GM19395 (cell line): Measurements from ENCODE around the gene MEIS2.

Source experiments
- ATAC-seq: cut with Tn5 transposase; IDR thresholded peaks from one replicate; pipeline ENCODE4 v1.9.1; 2021; ENCODE audit warnings: mild to moderate bottlenecking, moderate library complexity; ENCODE audit not compliant: unreplicated experiment

MEIS2 gene

DNA sequence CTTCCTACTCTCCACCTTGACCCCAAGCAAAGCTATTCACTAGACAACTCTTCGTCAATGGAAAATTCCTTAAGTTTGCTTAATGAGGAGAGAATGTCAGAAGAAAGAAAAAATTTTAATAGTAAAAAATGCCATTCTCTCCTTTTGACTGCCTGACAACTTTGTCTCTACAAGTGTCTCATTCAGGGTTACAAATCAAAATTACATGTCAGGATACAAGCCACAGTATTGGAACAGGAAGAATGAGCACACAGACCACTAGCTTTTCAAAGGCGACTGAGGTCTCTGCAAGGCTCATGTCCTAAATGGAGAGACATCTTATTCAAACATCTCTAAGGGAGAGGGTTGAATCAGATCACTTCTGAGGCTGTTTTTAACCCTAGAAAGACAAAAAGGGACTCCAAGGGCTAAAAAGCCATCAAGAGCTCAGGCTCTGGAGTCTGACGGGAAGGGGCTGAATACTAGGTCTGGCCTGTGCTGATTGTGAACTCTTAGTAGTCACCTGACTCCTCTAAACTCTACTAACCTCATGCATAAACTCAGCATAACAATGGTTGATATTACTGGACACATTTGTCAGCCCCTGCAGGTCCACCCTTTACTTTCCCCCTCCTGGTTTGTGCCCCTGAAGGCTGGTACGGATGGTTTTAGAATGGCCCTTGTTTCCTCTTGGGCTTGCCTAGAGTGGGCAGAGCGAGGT, 12.8 kb upstream of the MEIS2 start:
- no peak for ATAC-seq

DNA sequence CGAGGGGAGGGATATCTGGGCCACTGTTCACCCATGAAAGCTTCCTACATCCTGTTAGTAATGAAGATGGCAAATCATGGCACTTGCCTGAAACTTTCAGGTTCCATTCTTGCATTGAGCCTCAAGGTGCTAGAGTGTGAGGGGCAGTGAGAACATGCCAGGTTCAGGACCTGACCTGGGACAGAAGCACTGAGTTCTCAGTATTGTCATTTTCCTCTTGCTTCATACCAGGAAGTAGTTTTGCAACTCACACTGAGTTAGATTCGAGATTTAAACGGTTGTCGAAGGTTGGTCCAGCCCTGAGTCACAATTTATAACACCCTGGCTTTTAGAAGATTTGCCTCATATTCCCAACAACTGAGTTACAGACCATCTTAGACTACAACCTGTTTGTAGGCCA, 11.8 kb upstream of the MEIS2 start:
- ATAC-seq = no peak

DNA sequence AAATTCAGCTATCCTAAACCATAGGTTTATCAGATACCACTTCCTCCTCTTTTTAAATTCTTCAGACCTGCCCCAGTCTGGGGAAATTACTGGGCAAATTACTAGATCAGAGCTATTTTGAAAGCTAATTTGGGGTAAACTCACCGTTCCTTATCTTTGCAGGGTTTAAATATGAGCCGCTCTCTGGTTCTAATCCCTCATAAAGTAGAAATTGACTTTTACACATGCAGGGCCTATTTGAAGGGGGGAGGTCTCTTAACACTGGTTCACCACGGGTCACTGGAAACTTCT, 11.0 kb upstream of the MEIS2 start:
- ATAC-seq = no peak

DNA sequence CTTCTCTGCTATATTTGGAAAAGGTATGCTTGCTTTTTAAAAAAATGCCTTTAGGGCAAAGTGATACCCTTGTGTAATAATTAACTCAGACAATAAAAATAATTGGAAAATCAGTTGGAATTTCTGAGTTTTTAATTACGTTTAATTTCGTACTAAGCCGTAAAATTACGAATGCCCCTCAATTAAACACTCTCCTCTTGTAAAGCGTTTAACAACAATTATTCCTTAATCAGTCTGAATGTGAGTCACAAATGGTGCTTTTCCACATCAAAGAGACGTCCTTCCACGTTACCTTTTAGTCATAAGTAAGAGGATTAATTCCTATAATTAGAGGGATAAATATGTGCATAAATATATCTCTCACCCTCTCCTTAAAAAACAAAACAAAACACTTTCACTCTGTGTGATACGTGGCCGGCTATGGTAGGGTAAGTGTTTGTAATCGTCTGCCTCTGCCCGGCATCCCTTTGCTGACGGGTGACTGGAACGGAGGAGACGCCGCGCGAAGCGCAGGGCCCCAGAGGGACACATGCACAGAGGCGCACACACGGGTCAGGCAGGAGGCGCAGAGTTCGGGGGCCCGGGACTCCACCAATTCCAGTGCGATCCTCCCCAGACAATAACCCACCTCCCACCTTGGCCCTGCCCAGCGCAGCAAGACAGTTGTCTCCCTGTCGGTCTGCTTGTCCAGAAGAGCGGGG, 9.7 kb upstream of the MEIS2 start:
- ATAC-seq = no peak

DNA sequence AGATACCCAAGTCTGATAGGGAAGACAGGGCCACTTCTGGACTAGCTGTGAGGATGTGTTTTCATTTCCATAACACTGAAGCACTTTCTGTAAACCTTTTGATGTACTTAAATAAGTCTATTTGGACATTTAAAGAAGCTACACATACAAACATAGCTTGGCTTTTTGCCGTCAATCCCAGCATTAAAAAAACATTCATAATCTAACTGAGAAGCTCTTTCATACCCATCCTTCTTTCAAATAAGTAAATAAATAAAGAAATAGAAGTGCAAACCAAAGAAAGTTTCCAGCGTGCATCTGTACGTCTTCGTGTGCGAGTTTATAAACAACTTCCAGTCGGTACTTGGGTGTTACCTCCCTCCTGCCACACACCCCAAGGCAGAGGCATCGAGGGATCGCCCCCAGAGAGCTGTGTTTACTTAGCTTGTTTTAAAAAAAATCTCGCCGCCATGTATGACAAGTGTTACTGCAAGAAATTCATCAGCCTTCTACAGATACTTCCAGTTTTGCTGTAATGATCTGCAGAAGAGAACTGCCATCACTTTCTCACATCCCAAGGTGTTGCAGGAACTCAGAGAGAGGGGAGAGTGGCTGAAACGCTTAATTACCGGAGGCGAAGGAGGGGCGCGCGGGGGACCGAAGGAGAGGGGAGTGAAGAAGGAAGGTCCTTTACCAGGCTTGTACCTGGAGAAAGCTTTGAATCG, 9.0 kb upstream of the MEIS2 start:
- no peak for ATAC-seq

DNA sequence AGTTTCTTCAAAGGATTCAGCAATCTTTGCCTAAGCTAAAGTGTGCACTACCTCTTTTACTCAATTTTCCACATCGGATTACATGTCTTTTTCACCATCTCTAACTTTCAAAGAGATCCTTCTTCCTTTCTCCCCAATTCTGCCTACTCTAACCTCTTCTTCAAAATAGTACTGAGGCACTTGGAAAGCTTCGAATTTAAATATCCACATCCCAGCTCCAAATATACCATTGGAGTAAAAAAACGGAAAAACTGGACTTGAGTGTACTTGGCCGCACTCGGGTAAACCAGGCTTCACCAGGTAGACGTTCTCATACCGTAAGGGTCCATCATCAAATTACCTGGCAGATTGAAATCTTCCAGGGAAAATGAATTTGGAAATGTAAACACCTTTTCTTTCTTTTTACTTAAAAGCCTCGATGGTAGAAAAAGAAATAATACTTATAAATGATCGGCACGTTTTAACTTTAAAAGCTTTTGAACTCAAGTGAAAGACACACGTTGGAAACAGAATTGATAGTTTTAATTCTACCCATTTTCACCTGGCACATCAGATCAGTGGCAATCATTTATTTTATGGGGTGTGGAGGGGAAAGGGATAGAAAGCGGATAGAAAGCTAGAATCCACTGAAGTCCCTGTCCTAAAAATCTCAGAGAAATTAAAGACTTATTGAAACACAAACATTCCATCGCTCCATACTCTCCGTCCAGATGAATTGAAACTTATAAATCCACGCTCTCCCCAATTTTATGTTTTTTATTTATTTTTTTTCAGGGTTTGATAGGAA, 8.2 kb upstream of the MEIS2 start:
- no peak for ATAC-seq

DNA sequence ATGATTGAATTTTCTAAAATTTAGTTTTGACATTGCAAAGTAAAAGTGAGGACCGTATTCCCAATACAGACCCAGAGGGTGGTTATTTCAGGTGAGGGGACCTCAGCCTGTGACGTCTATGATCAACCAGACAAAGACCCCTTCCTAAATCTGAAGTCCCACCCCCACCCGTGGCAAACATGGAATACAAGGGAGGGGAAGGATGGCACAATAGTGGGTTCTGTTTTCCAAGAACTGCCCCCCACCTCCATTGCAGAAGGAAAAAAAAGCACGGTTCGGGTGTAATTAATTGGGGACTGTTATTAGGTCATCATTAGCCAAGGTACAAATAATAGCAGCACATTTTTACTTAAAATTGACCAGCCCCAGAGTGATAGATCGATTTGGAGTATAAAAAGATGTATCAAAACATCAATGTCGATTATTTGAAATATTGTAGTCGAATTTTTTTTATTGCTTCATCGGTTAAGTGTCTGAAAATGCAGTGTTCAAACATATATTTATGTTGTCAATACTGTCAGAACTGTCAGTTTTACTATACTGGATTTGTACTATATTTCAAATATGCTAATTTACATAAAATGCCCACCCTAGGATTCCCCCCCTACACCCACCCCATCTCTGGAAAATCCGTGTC, 7.5 kb upstream of the MEIS2 start:
- ATAC-seq = no peak

DNA sequence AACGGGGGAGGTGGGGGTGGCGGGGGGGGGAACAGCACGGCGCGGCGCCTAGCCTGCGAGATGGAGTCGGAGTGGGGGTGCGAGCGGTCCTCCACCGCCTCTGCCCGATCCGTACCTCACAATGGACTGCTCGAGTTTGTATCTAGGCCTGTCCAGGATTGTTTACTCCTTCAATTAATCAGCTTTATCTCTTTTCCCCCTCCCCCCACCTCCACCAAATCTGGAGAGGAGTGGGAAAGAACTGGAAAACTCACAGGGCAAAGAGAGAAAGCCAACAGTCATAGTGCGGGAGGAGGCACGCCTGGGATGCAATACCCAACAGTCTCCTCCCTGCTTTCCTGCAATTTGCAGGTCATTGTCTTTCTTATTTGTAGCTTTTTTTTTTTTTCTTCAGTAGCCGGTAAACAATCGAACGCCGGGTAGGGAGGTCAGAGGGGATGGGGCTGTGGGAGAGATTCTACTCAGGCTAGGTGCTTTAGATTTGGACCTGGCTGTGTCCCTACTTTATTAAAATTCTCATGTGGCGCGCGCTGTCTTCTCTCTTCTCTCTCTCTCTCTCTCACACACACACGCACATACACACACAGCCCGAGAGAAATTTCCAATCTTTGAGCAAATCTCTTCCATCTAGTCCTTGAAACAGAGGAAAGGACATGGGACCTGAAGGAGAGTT, 6.9 kb upstream of the MEIS2 start:
- no peak for ATAC-seq

DNA sequence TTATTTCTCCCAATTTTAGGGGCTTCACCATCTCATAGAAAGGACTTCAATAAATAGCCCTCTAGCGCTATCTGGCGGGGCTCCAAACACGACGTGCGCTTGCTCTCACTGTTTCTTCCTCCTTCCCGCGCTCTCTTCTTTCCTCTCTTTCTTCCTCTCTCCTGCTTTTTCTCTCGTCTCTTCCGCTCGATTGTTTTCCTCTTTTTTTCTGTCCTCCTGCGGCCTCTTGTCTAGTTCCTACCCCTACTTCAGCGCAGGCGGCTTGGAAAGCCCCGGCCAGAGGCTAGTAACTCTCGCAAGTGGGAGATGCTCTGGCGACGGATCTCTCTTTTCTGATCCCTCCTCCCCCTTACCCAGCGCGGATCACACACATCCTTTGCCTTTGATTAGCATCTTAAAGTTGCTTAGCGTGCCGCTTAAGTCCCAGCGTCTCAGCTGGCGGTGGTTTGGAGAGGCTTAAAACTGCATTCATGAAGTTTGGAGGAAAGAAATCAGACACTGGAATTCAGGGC, 6.2 kb upstream of the MEIS2 start:
- ATAC-seq = no peak

DNA sequence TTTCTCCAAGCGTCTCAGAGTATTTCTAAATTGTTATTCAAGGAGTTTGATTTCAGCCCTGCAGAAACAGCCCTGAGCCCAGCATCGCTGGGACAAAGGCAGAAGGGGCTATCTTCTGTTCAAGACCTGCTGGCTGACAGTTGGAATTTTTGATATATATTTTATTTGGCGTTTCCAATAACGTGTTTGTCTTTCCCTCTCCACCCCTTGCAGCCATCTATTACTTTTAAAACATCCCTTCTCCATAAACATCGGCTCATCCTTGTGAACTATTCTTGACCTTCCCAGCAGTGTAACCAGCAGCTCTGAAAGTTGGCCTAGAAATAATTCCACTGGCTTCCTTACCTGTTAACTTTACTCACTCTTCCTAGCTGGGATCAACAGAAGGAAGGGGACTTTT, 5.5 kb upstream of the MEIS2 start:
- ATAC-seq = no peak

DNA sequence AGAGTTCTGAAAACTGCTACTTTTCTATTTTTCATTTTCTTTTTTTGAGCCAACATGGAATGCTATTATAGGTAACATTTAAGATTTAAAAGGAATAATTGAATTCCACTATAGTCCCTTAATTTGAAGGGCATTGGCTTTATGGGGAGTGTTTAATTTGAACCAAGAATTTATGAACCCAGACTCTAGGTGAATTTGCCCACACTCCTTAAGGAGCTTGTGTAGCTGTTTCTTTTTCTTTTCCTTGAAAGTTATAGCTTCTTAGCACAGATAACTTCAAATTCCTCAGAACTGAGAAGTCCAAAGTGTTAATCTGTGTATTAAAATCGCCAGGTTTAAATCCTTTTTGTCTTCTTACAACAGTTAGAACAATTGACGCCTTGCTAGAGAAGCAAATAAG, 4.7 kb upstream of the MEIS2 start:
- ATAC-seq = no peak

DNA sequence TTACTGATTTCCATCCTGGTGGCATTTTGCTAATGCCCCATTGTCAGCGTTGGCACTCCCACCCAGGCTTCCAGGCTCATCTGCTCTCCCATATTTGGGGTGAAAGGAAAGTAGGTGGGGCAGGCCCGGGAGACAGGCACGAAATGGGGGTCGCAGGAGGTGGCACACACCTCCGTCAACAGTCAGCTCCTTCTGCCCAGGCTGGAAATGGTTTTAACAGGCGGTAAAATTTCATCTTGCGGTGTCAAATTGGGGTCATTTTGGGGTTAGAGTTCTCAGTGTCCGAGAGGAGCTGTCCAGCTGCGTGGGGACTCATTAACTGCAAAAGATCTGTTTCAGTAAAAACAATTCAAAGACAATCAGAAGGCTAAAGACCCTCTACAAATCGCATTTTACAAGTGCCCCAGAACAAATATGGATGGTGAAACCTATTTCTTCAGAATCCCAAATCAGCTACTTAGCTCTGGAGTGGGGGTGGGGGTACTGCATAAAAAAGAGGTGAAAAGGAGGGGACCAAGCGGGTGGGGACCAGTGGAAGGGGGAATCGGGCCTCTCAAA, 4.2 kb upstream of the MEIS2 start:
- ATAC-seq = no peak

DNA sequence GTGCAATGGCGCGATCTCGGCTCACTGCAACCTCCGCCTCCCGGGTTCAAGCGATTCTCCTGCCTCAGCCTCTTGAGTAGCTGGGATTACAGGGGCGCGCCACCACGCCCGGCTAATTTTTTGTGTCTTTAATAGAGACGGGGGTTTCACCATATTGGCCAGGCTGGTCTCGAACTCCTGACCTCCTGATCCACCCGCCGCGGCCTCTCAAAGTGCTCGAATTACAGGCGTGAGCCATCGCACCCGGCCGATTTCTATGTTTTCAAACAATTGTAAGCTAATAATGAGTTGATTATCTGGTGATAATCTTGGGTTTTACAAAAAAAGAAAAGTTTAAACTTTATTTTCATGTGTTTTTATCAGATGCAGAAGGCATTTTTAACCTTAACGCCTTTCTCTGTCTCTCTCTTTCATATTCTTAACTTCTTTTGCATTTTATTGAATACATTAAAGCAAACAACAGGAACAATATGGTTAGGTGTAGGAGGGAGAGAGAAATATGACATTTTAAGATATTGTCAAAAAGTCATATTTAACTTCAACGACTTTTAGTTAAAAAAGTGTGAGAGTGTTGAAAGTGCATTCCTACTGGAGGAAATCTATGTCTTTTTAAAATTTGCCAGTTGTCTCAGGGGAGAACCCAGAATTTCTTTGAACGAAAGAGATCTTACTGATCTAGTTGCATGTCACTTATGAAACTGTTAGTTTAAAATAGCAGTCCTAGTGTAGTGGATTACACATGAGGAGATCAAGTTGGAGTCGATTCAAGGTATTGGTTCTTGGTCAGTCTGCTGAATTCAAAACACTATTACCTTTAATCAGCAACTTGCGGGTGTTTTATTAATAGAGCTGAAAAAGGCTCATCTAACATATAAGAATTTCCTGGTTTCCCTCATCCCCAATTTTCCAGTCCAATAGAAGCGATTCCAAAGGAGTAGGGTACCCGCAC, 3.4 kb upstream of the MEIS2 start:
- ATAC-seq = no peak

DNA sequence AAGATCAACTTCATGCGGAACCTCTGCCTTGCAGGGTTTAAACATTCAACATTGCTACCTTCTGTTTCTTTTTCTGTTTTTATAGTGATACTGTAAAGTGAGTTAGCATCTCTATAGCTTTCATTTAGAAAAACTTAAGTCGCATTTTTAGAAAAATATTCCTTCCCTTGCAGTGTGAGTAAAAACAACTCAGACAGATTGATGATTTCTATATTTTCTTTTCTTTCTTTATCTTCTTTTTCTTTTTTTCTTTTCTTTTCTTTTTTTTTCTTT, 2.8 kb upstream of the MEIS2 start:
- no peak for ATAC-seq

DNA sequence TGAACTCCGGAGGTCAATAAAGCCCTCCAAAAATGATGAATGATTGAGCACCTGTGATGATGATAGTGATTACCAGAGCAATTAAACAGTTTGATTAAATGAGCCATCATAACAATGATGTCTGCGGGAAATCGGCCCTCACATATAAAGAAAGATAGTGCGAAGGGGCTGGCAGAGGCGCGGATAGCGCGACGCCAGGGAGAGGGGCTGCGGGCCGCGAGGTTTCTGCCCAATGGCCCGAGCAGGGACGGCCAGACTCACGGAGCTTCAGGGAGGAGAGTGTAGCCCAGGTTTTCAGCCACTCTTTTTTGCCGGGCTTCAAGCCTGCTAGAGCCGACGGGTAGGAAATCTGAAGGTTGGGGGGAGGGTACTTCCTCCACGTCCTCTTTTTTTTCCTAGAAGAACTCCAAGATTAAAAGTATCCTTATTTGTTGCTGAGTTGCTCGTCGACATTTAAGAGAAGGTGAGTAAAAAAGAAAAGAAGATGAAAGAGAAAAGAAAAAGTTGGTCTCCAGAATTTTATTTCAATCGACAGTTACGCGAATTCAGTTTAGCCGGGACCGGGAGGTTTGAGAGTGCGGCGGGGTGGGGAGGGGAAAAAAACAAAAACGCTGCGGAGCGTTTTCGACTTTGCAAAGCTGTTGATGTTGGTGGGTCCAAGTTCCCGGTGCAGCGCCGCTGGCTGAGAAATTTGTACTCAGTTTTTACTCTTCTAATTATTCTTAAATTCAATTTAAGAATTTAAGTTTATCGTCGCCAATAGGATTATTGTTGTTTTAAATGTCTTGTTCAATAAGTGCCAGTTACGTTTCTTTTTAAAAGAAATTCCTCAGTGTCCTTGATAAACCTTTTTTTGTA, 2.2 kb upstream of the MEIS2 start:
- no peak for ATAC-seq

DNA sequence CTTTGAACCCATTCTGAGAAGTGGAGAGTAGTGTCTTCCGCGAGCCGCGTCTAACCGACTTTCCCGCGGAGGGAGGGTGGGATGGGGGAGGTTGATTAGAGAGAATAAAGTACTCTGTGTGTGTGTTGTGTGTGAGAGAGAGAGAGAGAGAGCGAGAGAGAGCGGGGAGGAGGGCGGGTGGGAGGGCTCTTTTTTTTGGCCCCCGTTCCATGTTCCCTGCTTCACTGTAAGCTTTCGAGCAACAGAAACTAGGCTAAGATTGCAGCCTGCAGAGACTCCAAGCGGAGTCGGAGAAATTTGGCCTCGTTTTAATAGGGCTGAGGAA, 1.6 kb upstream of the MEIS2 start:
- no peak for ATAC-seq

DNA sequence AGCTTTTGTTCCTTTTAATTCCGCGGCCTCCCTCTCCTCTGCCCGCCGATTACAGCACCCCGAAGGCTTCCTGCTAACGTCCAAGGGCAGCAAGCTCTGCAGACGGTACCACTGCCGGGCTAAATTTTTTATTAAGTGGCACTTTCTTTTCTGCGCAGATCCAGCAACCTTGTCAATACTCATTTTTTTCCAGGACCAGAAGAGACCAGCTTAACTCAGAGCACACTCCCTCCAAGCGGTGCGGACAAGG, 542 bp upstream of the MEIS2 start:
- peak; percentile 26 for ATAC-seq

DNA sequence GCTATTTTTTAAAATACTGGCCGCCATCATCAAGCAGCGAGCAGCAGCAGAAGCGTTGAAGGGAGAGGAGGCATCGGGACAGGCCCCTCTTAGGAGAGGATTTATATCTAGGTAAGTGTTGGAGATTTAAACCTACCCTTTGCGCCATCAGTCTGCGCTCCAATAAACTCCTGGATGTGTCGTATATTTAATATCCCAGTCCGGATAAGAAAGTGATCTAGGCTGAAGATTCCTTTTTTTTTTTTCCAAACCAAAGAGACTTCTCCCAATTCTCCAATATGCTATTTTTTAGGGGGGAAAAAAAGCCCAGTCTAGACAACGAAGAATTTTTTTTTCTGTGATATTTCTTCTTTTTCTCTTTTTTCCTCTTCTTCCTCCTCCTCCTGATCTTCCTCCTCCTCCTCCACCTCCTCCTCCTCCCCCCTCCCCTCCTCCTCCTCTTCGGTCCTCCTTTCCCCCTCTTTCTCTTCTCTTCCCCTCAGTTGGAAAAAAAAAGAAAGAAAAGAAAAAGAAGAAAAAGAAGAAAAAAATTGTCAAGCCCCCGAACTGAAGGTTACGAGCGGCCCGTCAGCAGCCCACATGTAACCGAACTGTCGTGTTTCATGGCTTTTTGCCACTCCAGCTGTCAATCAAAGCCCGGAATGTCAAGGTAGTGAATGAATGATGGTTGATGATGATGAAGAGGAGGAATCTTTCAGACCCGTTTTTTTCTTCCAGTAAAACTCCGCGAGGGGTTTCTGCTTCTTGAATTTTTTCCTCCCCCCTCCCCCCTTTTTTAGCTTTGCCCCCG, 835 bp downstream of the MEIS2 start:
- ATAC-seq = no peak
